ENCODE data around the gene PATJ. TPM values are rescaled to one million over a fixed set of nuclear protein-coding genes. Genes with fewer than 3 reads are reported as not detected.

Gene PATJ
- total RNA-seq, 1 experiment from 2014 or later = 47.3 TPM

- Mint-ChIP-seq H3K4me3 (no peak overlapping the region), H3K4me1 (peaks cover 28 to 33% of the 10 kb centered on the region in 2 experiments), H3K27ac (peak overlapping the region; percentile 37 to 76 (median 48); a peak in 5 of 7 replicates), H3K36me3 (ENCODE audit: insufficient read depth in 1 of 3, low read depth in 3 of 3) (peaks cover 0 to 2% (median 0%) of the 10 kb centered on the region in 3 experiments; a peak in 1 of 7 replicates), H3K27me3 (ENCODE audit: low read depth) (no peaks in the 10 kb centered on the region), H3K9me3 (no peaks in the 10 kb centered on the region)
- Histone ChIP-seq H3K79me1 (ENCODE audit: insufficient read depth, low read depth, low read length, poor library complexity, severe bottlenecking) (no peaks in the 10 kb centered on the region), H2BK15ac (ENCODE audit: low read depth, low read length) (no peak overlapping the region), H2AFZ (ENCODE audit: low read length) (no peak overlapping the region), H3K27ac (ENCODE audit: insufficient read length, low read depth, low read length) (no peak overlapping the region), H2BK120ac (ENCODE audit: low read depth, low read length, poor library complexity, severe bottlenecking) (no peak overlapping the region), H3K18ac (ENCODE audit: insufficient read length, low read depth, low read length) (no peak overlapping the region), H3K23ac (ENCODE audit: insufficient read length, low read depth, low read length) (no peak overlapping the region), H3K23me2 (ENCODE audit: insufficient read length, low read depth, low read length, poor library complexity, severe bottlenecking) (no peaks in the 10 kb centered on the region), H4K91ac (ENCODE audit: insufficient read length, low read depth, low read length) (no peak overlapping the region), H3K14ac (ENCODE audit: insufficient read depth, low read length) (no peak overlapping the region), H3K56ac (ENCODE audit: insufficient read length, low read depth, low read length) (no peak overlapping the region), H3K27me3 (ENCODE audit: insufficient read depth, low read length) (no peaks in the 10 kb centered on the region), H3K4me2 (ENCODE audit: insufficient read depth, insufficient read length, low read length) (no peak overlapping the region), H3K4ac (ENCODE audit: low read depth, low read length) (no peak overlapping the region), H4K5ac (ENCODE audit: insufficient read length, low read depth, low read length) (no peak overlapping the region), H3K79me2 (ENCODE audit: insufficient read depth, low read length) (no peaks in the 10 kb centered on the region), H4K8ac (replicated peaks; ENCODE audit: insufficient read length, low read depth, low read length) (no peak overlapping the region), H2BK12ac (ENCODE audit: insufficient read length, low read depth, low read length) (no peak overlapping the region), H2BK5ac (ENCODE audit: insufficient read length, low read length) (no peak overlapping the region), H3K9me3 (ENCODE audit: control insufficient read depth, low read depth, low read length) (no peaks in the 10 kb centered on the region), H3T11ph (ENCODE audit: low read length) (no peak overlapping the region), H2AK5ac (ENCODE audit: insufficient read length, low read length) (peak overlapping the region; percentile 6), H4K20me1 (ENCODE audit: control insufficient read depth, insufficient read depth, insufficient read length) (no peaks in the 10 kb centered on the region), H3K9ac (ENCODE audit: extremely low read depth, insufficient read length, low read length) (no peak overlapping the region), H3K4me1 (ENCODE audit: insufficient read depth, low read length) (no peaks in the 10 kb centered on the region; the same call in 1 of the 2 replicates), H2BK20ac (ENCODE audit: low read depth, low read length, poor library complexity, severe bottlenecking) (no peak overlapping the region)
- no peak for DNase-seq
- TF ChIP-seq CTCF (conservative IDR thresholded peaks at IDR 0.05) = no peak
- no CpG with 5 or more reads among the region's 4 CpGs for WGBS (ENCODE audit: extremely low coverage, insufficient read length, low lambda C conversion rate)
Observed at GRCh38 chr1:61979729-61980128, 237.4 kb downstream of the PATJ start.

Data from H9 (cell line).